ENCODE results near the gene MOK.
"Not testable (repeated sequence)": the region's sequence is repeated elsewhere in the genome, so short reads cannot be mapped to it uniquely, and the experiment has no call there.

MOK gene

DNA sequence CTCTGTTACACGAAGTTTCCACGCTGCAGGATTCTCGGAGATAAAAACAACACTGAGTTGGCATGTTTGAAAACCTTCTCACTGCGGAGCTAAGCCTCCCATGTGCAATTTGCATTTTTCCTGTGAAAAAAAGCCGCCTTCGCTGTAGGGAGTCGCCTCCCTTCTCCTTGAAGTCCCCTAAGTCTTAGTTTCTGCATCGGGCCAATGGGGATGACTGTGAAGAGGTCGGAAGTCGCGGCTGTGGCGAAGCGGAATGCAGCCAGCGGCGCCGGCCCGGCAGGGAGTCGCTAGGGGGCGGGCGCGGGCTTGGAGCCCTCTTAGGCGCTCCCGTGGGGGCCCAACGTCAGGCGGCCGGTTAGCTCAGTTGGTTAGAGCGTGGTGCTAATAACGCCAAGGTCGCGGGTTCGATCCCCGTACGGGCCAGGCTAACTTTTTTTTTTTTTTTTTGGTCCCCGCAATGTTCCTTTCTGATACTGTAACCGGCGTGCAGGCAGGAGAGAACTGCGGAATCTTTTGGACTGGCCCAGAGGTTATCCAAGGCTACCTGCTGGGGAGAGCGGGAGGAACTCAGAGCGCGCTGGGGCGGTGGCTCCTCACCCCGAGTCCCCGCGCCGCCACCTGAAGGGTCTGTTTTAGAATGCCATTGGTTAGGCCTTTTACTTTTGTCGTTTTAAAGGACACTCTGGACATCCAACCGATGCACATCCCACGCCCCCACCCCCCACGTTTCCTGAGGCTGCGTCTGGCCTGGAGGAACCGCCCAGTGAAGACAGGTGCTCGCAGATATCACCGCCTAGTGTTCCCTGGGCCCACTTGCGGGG, 12.0 kb upstream of the MOK start:
- H3K9me3 Mint-ChIP-seq = no peaks in the 10 kb centered on the region
- H3K4me1 Mint-ChIP-seq = peaks cover 58% of the 10 kb centered on the region
- H3K27ac Mint-ChIP-seq = peak overlapping the region; percentile 98 to 99 (median 99)
- TF ChIP-seq, protein P1, sequence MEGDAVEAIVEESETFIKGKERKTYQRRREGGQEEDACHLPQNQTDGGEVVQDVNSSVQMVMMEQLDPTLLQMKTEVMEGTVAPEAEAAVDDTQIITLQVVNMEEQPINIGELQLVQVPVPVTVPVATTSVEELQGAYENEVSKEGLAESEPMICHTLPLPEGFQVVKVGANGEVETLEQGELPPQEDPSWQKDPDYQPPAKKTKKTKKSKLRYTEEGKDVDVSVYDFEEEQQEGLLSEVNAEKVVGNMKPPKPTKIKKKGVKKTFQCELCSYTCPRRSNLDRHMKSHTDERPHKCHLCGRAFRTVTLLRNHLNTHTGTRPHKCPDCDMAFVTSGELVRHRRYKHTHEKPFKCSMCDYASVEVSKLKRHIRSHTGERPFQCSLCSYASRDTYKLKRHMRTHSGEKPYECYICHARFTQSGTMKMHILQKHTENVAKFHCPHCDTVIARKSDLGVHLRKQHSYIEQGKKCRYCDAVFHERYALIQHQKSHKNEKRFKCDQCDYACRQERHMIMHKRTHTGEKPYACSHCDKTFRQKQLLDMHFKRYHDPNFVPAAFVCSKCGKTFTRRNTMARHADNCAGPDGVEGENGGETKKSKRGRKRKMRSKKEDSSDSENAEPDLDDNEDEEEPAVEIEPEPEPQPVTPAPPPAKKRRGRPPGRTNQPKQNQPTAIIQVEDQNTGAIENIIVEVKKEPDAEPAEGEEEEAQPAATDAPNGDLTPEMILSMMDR (IDR thresholded peaks at IDR 0.05; ENCODE audit: unreplicated experiment in 3 of 3) = peak; percentile 75 to 85 (median 79)
- no peaks in the 10 kb centered on the region for H3K36me3 Mint-ChIP-seq (ENCODE audit: low read depth)
- peaks cover 10% of the 10 kb centered on the region for H3K27me3 Mint-ChIP-seq (ENCODE audit: low read depth)
- peak overlapping the region; percentile 94 to 97 (median 96) for H3K4me3 Mint-ChIP-seq

DNA sequence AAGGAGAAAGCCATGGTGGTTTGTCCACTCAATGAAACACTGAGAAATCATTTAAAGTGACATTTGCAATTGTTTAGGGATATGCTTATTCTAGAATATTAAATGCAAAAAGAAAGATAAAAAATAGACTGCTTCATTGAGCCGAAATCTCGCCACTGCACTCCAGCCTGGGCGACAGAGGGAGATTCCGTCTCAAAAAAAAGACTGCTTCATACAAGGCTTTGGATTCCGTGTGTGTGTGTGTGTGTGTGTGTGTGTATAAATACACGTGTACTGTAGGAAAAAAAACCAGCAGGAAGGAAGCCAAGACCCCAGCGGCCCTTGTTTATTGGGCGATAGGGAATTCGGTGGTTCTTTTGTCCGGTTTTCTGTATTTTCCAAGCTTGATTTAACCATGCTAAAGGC, 11.4 kb upstream of the MOK start:
- Mint-ChIP-seq H3K9me3 (no peaks in the 10 kb centered on the region), H3K36me3 (ENCODE audit: low read depth) (no peaks in the 10 kb centered on the region), H3K27ac (peak overlapping the region; percentile 98 to 99 (median 99)), H3K27me3 (ENCODE audit: low read depth) (peaks cover 10% of the 10 kb centered on the region), H3K4me3 (peak overlapping the region; percentile 94 to 97 (median 96)), H3K4me1 (peaks cover 54% of the 10 kb centered on the region)
- TF ChIP-seq, protein P1 (IDR thresholded peaks at IDR 0.05; ENCODE audit: unreplicated experiment in 3 of 3) = no peak

- Mint-ChIP-seq H3K36me3 (ENCODE audit: low read depth) (no peaks in the 10 kb centered on the region), H3K4me3 (peak overlapping the region; percentile 86 to 97 (median 96)), H3K27me3 (ENCODE audit: low read depth) (peaks cover 10% of the 10 kb centered on the region), H3K4me1 (peaks cover 53% of the 10 kb centered on the region), H3K9me3 (no peaks in the 10 kb centered on the region), H3K27ac (peak overlapping the region; percentile 28 to 99 (median 41))
- TF ChIP-seq, protein P1 (IDR thresholded peaks at IDR 0.05; ENCODE audit: unreplicated experiment in 3 of 3) = no peak
Observed at GRCh38 chr14:102315121-102315520, 10.2 kb upstream of the MOK start.

- Mint-ChIP-seq H3K27ac (peak overlapping the region in 1 of 3 experiments; percentile 77), H3K27me3 (ENCODE audit: low read depth) (peaks cover 10% of the 10 kb centered on the region), H3K4me1 (peaks cover 50% of the 10 kb centered on the region), H3K4me3 (peak overlapping the region; percentile 86 to 97 (median 96)), H3K36me3 (ENCODE audit: low read depth) (no peaks in the 10 kb centered on the region), H3K9me3 (no peaks in the 10 kb centered on the region)
- TF ChIP-seq, protein P1 (IDR thresholded peaks at IDR 0.05; ENCODE audit: unreplicated experiment in 3 of 3) = peak; percentile 98 to 99 (median 99)
Observed at GRCh38 chr14:102314242-102315011, 9.5 kb upstream of the MOK start.

- peaks cover 5% of the 10 kb centered on the region for H3K36me3 Mint-ChIP-seq (ENCODE audit: low read depth)
- H3K9me3 Mint-ChIP-seq = no peaks in the 10 kb centered on the region
- no peaks in the 10 kb centered on the region for H3K27me3 Mint-ChIP-seq (ENCODE audit: low read depth)
- H3K27ac Mint-ChIP-seq = peak overlapping the region; percentile 6 to 78 (median 52)
- H3K4me1 Mint-ChIP-seq = peaks cover 16% of the 10 kb centered on the region
- H3K4me3 Mint-ChIP-seq = peak overlapping the region; percentile 91 to 99 (median 91)
- TF ChIP-seq, protein P1 (IDR thresholded peaks at IDR 0.05; ENCODE audit: unreplicated experiment in 3 of 3) = no peak
Observed at GRCh38 chr14:102303664-102304063, 1.3 kb downstream of the MOK start.

DNA sequence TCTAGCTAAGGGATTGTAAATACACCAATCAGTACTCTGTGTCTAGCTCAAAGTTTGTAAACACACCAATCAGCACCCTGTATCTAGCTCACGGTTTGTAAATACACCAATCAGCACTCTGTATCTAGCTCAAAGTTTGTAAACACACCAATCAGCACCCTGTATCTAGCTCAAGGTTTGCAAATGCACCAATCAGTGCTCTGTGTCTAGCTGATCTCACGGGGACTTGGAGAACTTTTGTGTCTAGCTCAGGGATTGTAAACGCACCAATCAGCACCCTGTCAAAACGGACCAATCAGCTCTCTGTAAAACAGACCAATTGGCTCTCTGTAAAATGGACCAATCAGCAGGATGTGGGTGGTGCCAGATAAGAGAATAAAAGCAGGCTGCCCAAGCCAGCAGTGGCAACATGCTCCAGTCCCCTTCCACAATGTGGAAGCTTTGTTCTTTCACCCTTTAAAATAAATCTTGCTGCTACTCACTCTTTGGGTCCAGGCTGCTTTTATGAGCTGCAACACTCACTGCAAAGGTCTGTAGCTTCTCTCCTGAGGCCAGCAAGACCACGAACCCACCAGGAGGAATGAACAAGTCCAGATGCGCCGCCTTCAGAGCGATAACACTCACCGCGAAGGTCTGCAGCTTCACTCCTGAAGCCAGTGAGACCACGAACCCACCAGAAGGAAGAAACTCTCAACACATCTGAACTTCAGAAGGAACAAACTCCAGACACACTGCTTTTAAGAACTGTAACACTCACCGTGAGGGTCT, 6.5 kb downstream of the MOK start:
- H3K36me3 Mint-ChIP-seq (ENCODE audit: low read depth); H3K27me3 Mint-ChIP-seq (ENCODE audit: low read depth); H3K27ac Mint-ChIP-seq; H3K9me3 Mint-ChIP-seq; H3K4me3 Mint-ChIP-seq: not testable (repeated sequence)
- H3K4me1 Mint-ChIP-seq = peaks cover 15% of the 10 kb centered on the region

All from nephron (organoid).